Endodermal cell (in vitro differentiated cells): ENCODE data around the gene AKNAD1. TPM values are rescaled to one million over a fixed set of nuclear protein-coding genes. Genes with fewer than 3 reads are reported as not detected.

Experiments used
- DNase-seq: peaks from one replicate; pipeline ENCODE4 v3.0.0-alpha.2; 2017
- H3K27ac ChIP-seq: 2 replicates; pipeline ENCODE4 v1.5.1; 2013; ENCODE audit warnings: mild to moderate bottlenecking, low read depth, low read length, moderate library complexity
- H3K27me3 ChIP-seq: 2 replicates; pipeline ENCODE4 v1.6.1; 2013; ENCODE audit warnings: mild to moderate bottlenecking, low read length, moderate library complexity; ENCODE audit not compliant: insufficient read depth, control insufficient read depth, poor library complexity, severe bottlenecking
- H3K36me3 ChIP-seq: 2 replicates; pipeline ENCODE4 v1.7.0; 2013; ENCODE audit warnings: mild to moderate bottlenecking, low read length, moderate library complexity; ENCODE audit not compliant: control insufficient read depth, insufficient read depth
- H3K4me1 ChIP-seq: one replicate; pipeline ENCODE4 v1.7.0; 2013; ENCODE audit warnings: low read length; ENCODE audit not compliant: control insufficient read depth, insufficient read depth
- H3K4me3 ChIP-seq: 2 replicates; pipeline ENCODE4 v1.5.1; 2013; ENCODE audit warnings: mild to moderate bottlenecking, low read length, moderate library complexity
- H3K9ac ChIP-seq: 2 replicates; pipeline ENCODE4 v1.6.1; 2013; ENCODE audit warnings: mild to moderate bottlenecking, low read length, moderate library complexity; ENCODE audit not compliant: poor library complexity, severe bottlenecking; ENCODE audit errors: extremely low read depth
- H3K9me3 ChIP-seq: 2 replicates; pipeline ENCODE4 v1.6.1; 2013; ENCODE audit warnings: mild to moderate bottlenecking, low read length, moderate library complexity; ENCODE audit not compliant: control insufficient read depth
- H3K27ac Mint-ChIP-seq: 2 replicates; pipeline ENCODE4 v1.8.0; 2020; ENCODE audit warnings: mixed read lengths
- H3K27me3 Mint-ChIP-seq: 2 replicates; pipeline ENCODE4 v1.8.0; 2021; ENCODE audit warnings: mild to moderate bottlenecking, mixed read lengths; ENCODE audit not compliant: insufficient read depth
- H3K36me3 Mint-ChIP-seq: 2 replicates; pipeline ENCODE4 v1.8.0; 2020; ENCODE audit warnings: low read depth, mixed read lengths
- H3K4me1 Mint-ChIP-seq: 2 replicates; pipeline ENCODE4 v1.8.0; 2020; ENCODE audit warnings: mixed read lengths
- H3K4me3 Mint-ChIP-seq: 2 replicates; pipeline ENCODE4 v1.8.0; 2020; ENCODE audit warnings: mild to moderate bottlenecking, moderate library complexity, mixed read lengths
- H3K9me3 Mint-ChIP-seq: 2 replicates; pipeline ENCODE4 v1.8.0; 2020; ENCODE audit warnings: mild to moderate bottlenecking, mixed read lengths
- WGBS, 2 experiments: methylation state at CpG; one replicate each; pipeline versions ENCODE4 v1.1.5 to v1.1.7; 2013; ENCODE audit warnings: missing lambda C conversion rate in 2 of 2, mixed read lengths in 1 of 2; ENCODE audit not compliant: insufficient coverage in 1 of 2, insufficient read length in 1 of 2; 5-methylcytosine and 5-hydroxymethylcytosine counted together
- total RNA-seq, 2 donors: library from RNA; stranded (reverse); fragmentation: NEBNext Ultra II Directional in 1 of 2; extraction: Animal tissue kit (Norgen Biotek cat#: 25700) in 1 of 2; gene quantifications; 2 replicates in 1 of 2; 3 replicates in 1 of 2; pipeline ENCODE4 v1.2.1, GENCODE V29; 2021
- TF ChIP-seq, protein P1 (sequence below): fragments of 200-600 bp; sonication (generic); conservative IDR thresholded peaks from 2 replicates; pipeline ENCODE4 v1.5.0; 2021; ENCODE audit warnings: antibody characterized with exemption, mild to moderate bottlenecking

AKNAD1 gene
- total RNA-seq, 2 donors from 2014 or later = 0.20 to 2.0 TPM

DNA sequence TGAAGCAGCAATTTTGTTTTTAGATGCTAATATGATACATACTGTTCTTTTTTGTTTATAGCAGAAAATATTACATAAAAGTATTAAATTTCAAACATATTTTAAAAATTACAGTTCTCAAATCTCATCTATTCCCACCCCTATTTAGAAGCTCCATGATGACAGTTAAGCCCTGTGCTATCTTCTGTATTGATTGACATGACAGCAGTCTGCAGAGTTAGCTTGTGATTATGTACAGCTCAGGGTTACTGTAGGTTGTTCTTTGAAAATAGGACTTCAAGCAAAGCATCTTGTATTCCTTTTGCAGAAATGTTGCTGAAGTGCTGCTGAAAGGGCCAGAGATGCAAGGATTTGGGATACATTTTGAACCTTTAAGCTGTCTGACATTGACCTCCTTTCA lies 28.1 kb upstream of the AKNAD1 start:
- peaks cover 58% of the 10 kb centered on the region for H3K36me3 ChIP-seq
- H3K27me3 ChIP-seq = no peaks in the 10 kb centered on the region
- H3K9ac ChIP-seq = no peak overlapping the region
- Mint-ChIP-seq H3K4me3 (no peak overlapping the region), H3K27ac (no peak overlapping the region), H3K4me1 (peaks cover 14% of the 10 kb centered on the region), H3K27me3 (no peaks in the 10 kb centered on the region), H3K9me3 (no peaks in the 10 kb centered on the region), H3K36me3 (peaks cover 9% of the 10 kb centered on the region)
- H3K4me3 ChIP-seq = no peak overlapping the region
- peaks cover 7% of the 10 kb centered on the region for H3K4me1 ChIP-seq
- no peaks in the 10 kb centered on the region for H3K9me3 ChIP-seq
- no peak for DNase-seq
- no peak overlapping the region for H3K27ac ChIP-seq
- TF ChIP-seq, protein P1, sequence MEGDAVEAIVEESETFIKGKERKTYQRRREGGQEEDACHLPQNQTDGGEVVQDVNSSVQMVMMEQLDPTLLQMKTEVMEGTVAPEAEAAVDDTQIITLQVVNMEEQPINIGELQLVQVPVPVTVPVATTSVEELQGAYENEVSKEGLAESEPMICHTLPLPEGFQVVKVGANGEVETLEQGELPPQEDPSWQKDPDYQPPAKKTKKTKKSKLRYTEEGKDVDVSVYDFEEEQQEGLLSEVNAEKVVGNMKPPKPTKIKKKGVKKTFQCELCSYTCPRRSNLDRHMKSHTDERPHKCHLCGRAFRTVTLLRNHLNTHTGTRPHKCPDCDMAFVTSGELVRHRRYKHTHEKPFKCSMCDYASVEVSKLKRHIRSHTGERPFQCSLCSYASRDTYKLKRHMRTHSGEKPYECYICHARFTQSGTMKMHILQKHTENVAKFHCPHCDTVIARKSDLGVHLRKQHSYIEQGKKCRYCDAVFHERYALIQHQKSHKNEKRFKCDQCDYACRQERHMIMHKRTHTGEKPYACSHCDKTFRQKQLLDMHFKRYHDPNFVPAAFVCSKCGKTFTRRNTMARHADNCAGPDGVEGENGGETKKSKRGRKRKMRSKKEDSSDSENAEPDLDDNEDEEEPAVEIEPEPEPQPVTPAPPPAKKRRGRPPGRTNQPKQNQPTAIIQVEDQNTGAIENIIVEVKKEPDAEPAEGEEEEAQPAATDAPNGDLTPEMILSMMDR = no peak

DNA sequence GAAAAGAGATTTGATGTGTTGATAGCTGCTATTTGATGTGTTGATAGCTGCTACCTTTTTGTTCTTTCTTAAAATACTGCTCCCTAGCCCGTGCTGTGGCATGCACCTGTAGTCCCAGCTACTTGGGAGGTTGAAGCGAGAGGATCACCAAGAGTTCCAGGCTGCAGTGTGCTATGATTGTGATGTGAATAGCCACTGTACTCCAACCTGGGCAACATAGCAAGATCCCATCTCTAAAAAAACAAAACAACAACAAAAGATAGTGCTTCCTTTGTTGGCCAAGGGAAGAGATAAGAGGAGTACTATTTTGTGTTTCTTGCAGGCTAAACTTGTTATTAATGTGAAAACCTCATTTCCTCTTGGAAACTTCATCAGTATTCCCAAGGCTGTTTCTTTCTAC lies 25.9 kb upstream of the AKNAD1 start:
- Mint-ChIP-seq H3K9me3 (no peaks in the 10 kb centered on the region), H3K4me1 (peaks cover 15% of the 10 kb centered on the region), H3K36me3 (peaks cover 8% of the 10 kb centered on the region), H3K27ac (no peak overlapping the region), H3K27me3 (no peaks in the 10 kb centered on the region), H3K4me3 (no peak overlapping the region)
- Histone ChIP-seq H3K9ac (no peak overlapping the region), H3K27me3 (no peaks in the 10 kb centered on the region), H3K4me3 (no peak overlapping the region), H3K9me3 (no peaks in the 10 kb centered on the region), H3K27ac (no peak overlapping the region), H3K4me1 (no peaks in the 10 kb centered on the region), H3K36me3 (peaks cover 47% of the 10 kb centered on the region)
- 83% methylated on average over 2 of the region's 2 CpGs; no CpG with 5 or more reads in 1 of the 2 experiments for WGBS, 2 experiments
- TF ChIP-seq, protein P1 = no peak
- no peak for DNase-seq

- H3K36me3 Mint-ChIP-seq = peaks cover 3% of the 10 kb centered on the region
- Histone ChIP-seq H3K9me3 (no peaks in the 10 kb centered on the region), H3K4me1 (no peaks in the 10 kb centered on the region), H3K9ac (no peak overlapping the region), H3K4me3 (peak overlapping the region; percentile 99), H3K27me3 (no peaks in the 10 kb centered on the region), H3K36me3 (peaks cover 33% of the 10 kb centered on the region), H3K27ac (no peak overlapping the region)
- H3K4me3 Mint-ChIP-seq = no peak overlapping the region
- DNase-seq = no peak
- WGBS, 2 experiments = no CpG with 5 or more reads among the region's 1 CpG
- TF ChIP-seq, protein P1 = no peak
- no peaks in the 10 kb centered on the region for H3K9me3 Mint-ChIP-seq
- H3K27ac Mint-ChIP-seq = no peak overlapping the region
- H3K4me1 Mint-ChIP-seq = peaks cover 15% of the 10 kb centered on the region
- H3K27me3 Mint-ChIP-seq = no peaks in the 10 kb centered on the region
Measured at GRCh38 chr1:108881369-108881768, 24.5 kb upstream of the AKNAD1 start.
